ENCODE data around the gene DYNC2I2.
"Not testable (repeated sequence)": the region's sequence is repeated elsewhere in the genome, so short reads cannot be mapped to it uniquely, and the experiment has no call there.

DYNC2I2 gene

GRCh38 chr9:128656416-128657343 lies at the start of gene DYNC2I2:
Gene DYNC2I2 (minus strand): TSS chr9:128656847. CDS start chr9:128656726, 121 bp downstream.
- DNase-seq, result peak; percentile 92 to 96 (median 93)

GRCh38 chr9:128706045-128706444 lies 49.4 kb upstream of the DYNC2I2 start:
- no peak for DNase-seq

- no peak for DNase-seq
These were observed 48.7 kb upstream of the DYNC2I2 start for GRCh38 chr9:128705051-128705965.

- DNase-seq, result no peak
These were observed 47.7 kb upstream of the DYNC2I2 start for GRCh38 chr9:128704356-128704670.

GRCh38 chr9:128703616-128704355 lies 47.1 kb upstream of the DYNC2I2 start:
- DNase-seq, result no peak

GRCh38 chr9:128702949-128703615 lies 46.4 kb upstream of the DYNC2I2 start:
- DNase-seq, result no peak

GRCh38 chr9:128702445-128702948 lies 45.9 kb upstream of the DYNC2I2 start, which contains the start of gene PKN3:
Gene PKN3 (plus strand): TSS chr9:128702503. CDS start chr9:128702916, 413 bp downstream.
- peak; percentile 68 to 85 (median 76) for DNase-seq

GRCh38 chr9:128701227-128701854 lies 44.7 kb upstream of the DYNC2I2 start:
- no peak for DNase-seq

- not testable (repeated sequence) for DNase-seq
These were observed 42.6 kb upstream of the DYNC2I2 start for GRCh38 chr9:128699096-128699795.

- no peak for DNase-seq
These were observed 40.5 kb upstream of the DYNC2I2 start for GRCh38 chr9:128696923-128697707.

- DNase-seq, result no peak
These were observed 37.7 kb upstream of the DYNC2I2 start for GRCh38 chr9:128694344-128694743.

GRCh38 chr9:128693738-128694137 lies 37.1 kb upstream of the DYNC2I2 start:
- DNase-seq, result not testable (repeated sequence)

- no peak for DNase-seq
These were observed 34.0 kb upstream of the DYNC2I2 start for GRCh38 chr9:128690684-128691034.

- DNase-seq, result peak; percentile 26 to 49 (median 41)
These were observed 33.4 kb upstream of the DYNC2I2 start for GRCh38 chr9:128689820-128690683.

GRCh38 chr9:128689293-128689774 lies 32.7 kb upstream of the DYNC2I2 start:
- peak; percentile 44 to 63 (median 58) for DNase-seq

GRCh38 chr9:128688501-128689292 lies 32.0 kb upstream of the DYNC2I2 start, which contains the start of gene SET:
Gene SET (plus strand): TSS chr9:128689222. CDS start chr9:128689583, 361 bp downstream.
- peak; percentile 78 to 92 (median 87) for DNase-seq

GRCh38 chr9:128687453-128687852 lies 30.8 kb upstream of the DYNC2I2 start:
- no peak for DNase-seq
